Stomach (tissue), 4 donors: ENCODE measurements around the gene NCAPH2.

Experiments used
- CTCF ChIP-seq, 7 experiments: fragments of 450-650 bp in 4 of 7; fragments of 200-600 bp in 3 of 7; sonication (generic) in 3 of 7; IDR thresholded peaks; one replicate each; pipeline ENCODE4 v1.5.1; 2016 to 2019; ENCODE audit warnings: antibody characterized with exemption in 7 of 7, control low read depth in 2 of 7, mild to moderate bottlenecking in 1 of 7
- EP300 ChIP-seq: sonication (generic); formaldehyde crosslinking; IDR thresholded peaks from one replicate; pipeline ENCODE4 v1.6.1; 2017; ENCODE audit warnings: antibody characterized with exemption
- POLR2A ChIP-seq, 4 donors: fragments of 450-650 bp; IDR thresholded peaks; one replicate each; pipeline ENCODE4 v1.6.1; 2016; ENCODE audit warnings: antibody characterized with exemption in 4 of 4, control low read depth in 2 of 4, mild to moderate bottlenecking in 1 of 4, moderate library complexity in 1 of 4
- POLR2AphosphoS5 ChIP-seq, 3 donors: sonication (generic); formaldehyde crosslinking; IDR thresholded peaks; one replicate each; pipeline ENCODE4 v1.6.1; 2016; ENCODE audit warnings: antibody characterized with exemption in 3 of 3

- no peak for TF ChIP-seq POLR2AphosphoS5 (IDR thresholded peaks at IDR 0.05)
- no peak for TF ChIP-seq POLR2A (IDR thresholded peaks at IDR 0.05)
- no peak for TF ChIP-seq CTCF (IDR thresholded peaks at IDR 0.05)
- no peak for TF ChIP-seq EP300
Measured at GRCh38 chr22:50553310-50553709, 45.3 kb downstream of the NCAPH2 start.
